HG03060 (cell line): ENCODE results near the gene CDK5RAP3.
"Not testable (repeated sequence)": the region's sequence is repeated elsewhere in the genome, so short reads cannot be mapped to it uniquely, and the experiment has no call there.

Experiments used
- ATAC-seq: cut with Tn5 transposase; IDR thresholded peaks from one replicate; pipeline ENCODE4 v1.9.1; 2021; ENCODE audit warnings: low read depth, moderate number of reproducible peaks; ENCODE audit not compliant: unreplicated experiment

CDK5RAP3 gene

DNA sequence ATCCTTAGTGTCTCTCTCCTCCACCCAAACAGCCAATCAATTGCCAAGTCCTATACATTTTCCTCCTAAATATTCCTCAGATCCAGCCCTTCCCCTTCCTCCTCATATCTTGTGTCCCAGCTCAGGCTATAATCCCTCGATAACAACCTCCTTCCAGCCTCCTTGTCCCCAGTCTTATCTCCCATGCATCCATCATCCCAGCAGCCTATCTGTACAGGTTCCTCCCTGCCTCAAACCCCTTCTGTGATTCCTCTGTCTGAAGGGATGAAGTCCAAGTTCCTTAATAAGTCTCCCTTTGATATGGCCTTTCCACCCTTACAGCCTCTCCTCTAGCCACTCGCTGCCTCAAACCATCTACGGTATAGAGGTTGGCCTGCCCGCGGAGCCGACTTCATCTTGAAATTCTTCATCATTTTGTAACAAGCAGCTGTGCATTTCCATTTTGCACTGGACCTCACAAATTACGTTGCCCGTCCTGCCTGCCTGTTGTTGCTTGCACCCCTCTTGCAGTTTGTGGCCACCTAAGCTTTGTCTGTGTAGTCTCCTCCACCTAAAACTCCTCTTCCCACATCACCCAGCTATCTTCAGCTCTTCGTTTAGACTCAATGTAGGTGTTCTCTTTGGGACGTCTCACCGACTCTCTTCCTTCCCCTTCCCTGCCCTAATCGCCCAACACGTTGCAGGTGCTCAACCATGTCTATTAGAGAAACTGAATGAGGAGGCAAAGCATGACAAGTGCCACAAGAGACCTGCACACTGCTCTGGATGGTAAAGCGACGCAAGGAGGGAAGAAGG lies 786 bp upstream of the CDK5RAP3 start:
- ATAC-seq: no peak

DNA sequence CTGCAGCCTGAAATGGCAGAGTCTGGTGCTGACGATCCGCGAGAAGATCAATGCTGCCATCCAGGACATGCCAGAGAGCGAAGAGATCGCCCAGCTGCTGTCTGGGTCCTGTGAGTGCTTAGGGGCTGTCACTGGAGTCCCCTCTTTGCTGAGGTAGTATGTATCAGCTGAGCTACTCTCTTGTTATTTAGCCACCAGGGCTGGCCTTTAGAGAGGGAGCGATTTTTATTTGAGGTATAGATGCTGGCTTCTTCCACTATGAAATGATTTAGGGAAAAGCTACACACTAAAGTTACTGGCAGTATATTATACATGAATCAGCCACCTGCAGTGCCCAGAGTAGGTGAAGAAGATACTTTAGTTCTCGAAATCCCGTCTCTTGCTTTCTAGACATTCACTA lies 2.6 kb downstream of the CDK5RAP3 start:
- ATAC-seq: no peak

DNA sequence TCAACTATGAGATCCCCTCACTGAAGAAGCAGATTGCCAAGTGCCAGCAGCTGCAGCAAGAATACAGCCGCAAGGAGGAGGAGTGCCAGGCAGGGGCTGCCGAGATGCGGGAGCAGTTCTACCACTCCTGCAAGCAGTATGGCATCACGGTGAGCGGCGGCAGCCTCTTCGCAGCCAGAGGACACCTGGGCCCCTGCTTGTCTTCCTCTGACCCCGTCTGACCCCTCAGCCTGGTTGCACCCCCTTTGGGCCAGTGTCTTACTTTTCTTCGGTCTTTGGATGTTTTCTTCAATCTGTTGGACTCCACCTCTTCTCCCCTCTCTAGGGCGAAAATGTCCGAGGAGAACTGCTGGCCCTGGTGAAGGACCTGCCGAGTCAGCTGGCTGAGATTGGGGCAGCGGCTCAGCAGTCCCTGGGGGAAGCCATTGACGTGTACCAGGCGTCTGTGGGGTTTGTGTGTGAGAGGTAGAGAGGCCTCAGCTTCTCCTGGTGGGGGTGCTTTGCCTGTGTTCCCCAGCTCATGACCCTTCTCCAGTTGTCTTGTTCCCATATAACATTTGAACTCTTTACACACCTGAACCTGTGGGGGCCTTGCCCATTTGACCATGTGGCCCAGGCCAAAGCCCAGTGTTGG lies 4.4 kb downstream of the CDK5RAP3 start:
- ATAC-seq: no peak

DNA sequence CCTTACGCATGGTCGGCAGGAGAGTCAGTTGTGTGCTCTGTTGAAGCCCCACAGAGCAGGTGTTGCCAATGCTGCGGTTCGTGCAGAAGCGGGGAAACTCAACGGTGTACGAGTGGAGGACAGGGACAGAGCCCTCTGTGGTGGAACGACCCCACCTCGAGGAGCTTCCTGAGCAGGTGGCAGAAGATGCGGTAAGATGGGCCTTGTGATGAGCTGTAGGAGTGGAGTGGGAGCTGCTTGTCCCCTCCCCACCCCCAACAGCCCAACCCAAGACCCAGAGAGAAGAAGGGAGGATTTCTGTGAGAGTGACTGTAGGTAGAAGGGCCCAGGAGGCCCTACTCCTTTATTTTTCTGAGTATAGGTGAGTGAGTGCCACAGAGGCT lies 4.9 kb downstream of the CDK5RAP3 start:
- no peak for ATAC-seq

DNA sequence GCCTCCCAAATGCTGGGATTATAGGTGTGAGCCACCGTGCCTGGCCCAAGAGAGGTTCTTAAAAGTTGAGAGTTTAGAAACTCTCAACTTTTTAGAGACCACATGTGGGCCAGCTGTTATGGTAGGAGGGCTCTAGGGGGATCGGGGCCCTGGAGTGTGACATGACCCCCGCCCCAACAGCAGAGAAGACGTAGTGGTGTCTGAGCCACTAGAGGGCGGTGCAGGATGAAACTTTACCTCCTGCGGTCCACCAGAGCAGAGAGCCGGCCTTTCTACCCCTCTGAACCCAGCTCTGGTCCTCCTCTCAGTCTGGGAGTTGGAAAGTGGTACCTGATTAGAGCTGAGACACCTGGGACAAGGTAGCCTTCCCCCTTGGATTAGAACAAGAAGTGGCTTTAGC lies 7.4 kb downstream of the CDK5RAP3 start:
- ATAC-seq: no peak

DNA sequence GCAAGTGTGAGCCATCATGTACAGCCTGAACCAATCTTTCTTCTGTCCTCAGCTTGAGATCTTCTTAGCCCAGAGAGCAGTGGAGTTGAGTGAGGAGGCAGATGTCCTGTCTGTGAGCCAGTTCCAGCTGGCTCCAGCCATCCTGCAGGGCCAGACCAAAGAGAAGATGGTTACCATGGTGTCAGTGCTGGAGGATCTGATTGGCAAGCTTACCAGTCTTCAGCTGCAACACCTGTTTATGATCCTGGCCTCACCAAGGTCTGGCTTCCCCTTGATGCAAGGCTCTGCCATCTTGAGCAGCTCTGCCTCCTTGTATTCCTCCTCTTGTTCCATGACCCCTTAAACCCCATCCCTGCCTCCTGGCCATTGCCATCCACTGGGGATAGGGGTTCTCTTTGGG lies 9.6 kb downstream of the CDK5RAP3 start:
- no peak for ATAC-seq

DNA sequence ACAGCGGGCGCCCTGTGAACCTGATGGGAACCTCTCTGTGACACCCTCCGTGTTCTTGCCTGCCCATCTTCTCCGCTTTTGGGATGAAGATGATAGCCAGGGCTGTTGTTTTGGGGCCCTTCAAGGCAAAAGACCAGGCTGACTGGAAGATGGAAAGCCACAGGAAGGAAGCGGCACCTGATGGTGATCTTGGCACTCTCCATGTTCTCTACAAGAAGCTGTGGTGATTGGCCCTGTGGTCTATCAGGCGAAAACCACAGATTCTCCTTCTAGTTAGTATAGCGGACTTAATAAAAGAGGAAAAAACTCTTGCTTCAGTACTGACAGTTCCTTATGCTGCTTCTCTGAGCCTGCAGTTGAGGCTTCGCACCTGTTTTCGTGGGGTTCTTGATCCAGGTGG lies 10.5 kb downstream of the CDK5RAP3 start:
- ATAC-seq: no peak

DNA sequence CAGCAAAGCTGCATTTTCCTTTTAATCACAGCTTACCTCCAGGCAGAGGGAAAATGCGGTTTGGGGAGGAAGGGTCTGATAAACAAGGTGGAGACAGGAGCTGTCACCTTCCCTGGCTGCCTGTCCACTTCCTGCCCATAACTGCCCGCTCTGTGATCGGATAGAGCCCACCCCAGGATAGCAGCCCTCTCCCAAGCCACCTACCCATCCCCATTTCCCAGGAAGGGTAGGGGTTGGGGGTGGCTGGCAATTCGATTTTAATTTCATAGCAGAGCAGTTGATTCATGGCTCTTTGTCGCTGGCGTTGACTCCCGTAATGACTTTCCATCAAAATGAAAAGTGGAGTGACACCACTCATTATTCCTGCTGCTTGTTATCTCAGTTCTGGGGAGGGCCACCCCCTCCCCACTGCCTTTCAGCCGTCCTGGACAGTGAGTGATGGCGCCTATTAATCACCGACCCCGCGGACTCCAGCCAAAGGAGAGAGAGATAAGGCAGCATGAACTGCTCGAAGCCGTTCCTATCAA lies 11.2 kb downstream of the CDK5RAP3 start:
- no peak for ATAC-seq

DNA sequence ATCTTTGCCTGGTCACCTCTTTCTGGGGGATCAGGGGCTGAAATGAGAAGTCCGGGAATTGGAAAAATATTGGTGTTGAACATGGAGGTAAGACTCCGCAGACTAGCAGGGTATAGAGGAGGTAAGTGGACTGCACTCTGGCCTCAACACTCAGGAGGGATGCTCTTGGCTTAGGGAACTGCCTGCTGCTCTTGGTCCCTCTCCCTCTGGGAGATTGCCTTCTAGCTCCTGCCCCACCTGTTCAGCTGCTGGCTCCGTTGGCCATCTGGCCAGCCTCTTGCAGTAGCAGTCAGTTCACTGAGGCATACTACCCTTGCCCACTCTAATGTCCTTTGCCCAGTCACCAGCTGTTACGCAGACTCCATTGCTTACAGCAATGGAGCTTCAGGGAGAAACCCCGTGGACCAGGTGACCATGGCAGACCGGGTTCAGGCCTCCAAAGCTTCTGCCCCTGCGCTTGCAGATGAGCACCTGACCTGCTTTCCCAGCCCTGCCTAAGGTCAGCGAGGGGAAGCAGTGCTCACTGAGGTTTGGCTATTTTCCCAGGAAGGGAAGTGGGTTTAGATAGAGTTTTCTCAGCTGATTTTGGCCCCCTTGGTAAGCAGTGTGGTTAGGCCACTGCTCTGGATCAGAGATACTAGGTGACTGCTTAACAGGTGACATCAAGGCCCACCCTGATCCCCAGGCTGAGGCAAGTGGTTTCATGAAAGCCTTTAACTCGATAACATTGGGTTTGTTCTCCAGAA lies 11.9 kb downstream of the CDK5RAP3 start:
- no peak for ATAC-seq

DNA sequence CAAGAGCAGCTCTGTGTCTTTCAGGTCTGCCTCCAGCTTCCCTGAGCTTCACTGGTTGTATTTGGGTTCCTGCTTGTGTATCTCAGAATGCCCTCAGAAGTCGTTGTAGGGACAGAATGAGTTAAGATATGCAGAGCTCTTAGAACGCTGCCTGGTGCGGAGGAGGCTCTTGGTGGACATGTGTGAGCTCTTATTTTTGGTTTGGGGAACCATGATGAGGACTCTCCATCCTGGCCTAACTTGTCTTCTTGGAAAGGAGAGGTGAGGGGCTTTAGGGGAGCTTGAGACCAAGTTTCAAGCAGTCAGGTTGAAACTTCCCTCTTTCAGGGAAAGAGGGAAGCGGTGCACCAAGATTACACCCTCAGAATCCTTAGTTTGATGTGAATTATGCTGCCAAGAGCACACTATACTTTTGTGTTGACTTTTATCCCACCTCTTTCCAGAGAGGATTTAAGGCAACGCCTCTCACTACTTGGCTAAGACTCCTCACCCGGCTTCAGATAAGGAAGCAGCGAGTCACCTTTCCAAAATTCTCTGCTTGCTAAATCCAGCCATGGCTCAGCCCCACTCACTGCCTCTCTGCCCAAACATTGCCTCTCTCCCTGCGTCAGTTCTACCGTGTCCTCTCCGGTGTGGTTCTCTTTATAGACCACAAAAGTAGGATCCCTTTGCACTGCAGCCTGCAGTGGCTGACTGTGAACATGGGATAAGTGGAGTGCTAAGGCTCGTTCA lies 12.7 kb downstream of the CDK5RAP3 start:
- ATAC-seq: no peak

DNA sequence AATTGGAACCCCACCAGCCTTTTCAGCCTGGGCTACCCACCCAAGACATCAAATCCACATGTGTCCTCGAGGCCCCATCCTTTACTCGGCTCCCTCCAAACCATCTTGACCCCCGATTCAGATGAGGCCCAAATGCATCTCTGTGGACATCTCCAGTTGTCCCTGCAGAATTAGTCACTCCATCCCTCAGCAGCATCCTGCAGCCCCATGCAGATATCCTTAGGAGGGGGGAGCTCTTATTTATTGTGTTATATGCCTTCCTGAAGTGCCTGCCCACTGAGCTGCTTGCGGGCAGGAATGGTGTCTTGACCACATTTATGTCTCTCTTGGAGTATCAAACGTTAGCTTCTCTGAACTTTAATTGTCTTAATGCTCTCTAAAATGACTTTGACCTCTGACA lies 15.6 kb downstream of the CDK5RAP3 start:
- no peak for ATAC-seq

DNA sequence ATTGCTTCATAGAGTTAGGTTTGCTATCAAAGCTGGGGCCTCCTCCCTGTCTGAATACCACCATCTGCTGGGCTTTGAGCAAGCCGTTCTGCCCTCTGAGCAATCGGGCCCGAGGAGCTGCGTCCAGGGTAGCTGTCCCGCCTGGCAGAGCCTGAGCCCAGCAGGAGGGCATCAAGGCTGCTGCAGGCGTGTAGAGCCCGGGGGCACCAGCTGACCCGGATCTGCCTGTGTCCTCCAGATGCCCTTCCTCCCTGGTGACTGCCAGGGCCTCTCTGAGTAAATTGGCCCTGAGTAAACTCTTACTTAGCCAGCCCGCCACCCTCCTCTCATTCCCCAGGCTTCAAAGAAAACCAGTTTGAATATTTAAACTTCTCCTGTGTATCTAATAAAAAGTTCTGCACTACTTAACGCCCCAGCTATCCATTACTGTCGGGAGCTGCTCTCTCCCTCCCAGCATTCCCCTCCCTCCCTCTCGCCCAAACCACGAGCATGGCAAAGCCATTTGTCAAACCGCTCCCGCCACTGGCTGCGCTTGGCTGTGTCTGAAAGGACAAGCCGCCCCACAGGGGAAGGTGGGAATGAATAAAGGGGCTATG lies 16.4 kb downstream of the CDK5RAP3 start:
- no peak for ATAC-seq

DNA sequence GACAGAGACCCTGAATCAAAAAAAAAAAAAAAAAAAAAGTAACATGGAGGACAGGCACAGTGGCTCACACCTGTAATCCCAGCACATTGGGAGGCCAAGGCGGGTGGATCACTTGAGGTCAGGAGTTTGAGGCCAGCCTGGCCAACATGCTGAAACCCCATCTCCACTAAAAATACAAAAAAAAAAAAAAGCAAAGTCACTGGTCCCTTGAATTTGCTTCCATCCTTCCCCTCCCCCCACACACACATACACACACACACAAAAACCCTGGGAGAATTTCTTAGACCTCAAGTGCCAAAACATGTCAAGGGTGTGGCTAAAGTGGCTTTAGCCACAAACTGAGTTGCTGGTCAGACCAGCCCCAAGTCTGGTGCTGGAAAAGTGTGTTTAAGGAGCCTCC lies 17.5 kb downstream of the CDK5RAP3 start:
- not testable (repeated sequence) for ATAC-seq

DNA sequence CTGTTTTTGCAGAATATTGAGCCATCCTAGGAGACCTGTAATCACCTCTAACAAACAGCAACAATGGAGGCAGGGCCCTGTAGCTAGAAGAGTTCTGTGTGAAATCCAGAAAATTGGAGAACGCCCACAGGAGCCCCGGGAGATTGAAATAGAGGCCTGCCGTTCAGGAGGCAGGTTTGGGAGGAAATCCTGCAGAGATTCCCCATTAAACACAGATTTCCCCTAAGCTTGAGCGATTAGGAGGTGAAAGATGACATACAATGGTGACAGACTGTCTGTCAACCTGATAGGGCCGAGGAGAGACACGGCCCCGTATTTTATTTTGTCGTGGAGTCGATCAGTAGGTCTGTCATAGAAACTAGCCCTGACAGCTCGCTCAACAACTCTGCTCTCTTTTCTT lies 18.2 kb downstream of the CDK5RAP3 start:
- ATAC-seq: no peak

DNA sequence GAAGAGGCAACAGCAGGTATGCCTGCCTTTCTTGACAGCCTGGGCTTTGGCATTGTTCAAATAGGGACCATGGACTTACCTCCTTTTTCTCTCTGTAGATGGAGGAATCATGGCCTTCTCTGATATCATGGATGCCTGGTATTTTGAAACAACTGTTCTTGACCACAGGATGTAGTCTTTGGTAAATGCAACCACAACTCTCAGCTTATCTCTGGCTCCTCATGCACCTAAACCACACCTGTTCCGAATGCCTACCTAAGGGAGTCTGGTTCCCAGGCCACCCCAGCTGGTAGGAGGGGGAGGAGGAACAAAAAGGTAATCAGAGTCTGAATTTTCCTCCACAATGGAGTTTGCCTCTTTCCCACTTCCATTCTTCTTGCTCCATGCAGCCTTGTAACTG lies 18.8 kb downstream of the CDK5RAP3 start:
- no peak for ATAC-seq

DNA sequence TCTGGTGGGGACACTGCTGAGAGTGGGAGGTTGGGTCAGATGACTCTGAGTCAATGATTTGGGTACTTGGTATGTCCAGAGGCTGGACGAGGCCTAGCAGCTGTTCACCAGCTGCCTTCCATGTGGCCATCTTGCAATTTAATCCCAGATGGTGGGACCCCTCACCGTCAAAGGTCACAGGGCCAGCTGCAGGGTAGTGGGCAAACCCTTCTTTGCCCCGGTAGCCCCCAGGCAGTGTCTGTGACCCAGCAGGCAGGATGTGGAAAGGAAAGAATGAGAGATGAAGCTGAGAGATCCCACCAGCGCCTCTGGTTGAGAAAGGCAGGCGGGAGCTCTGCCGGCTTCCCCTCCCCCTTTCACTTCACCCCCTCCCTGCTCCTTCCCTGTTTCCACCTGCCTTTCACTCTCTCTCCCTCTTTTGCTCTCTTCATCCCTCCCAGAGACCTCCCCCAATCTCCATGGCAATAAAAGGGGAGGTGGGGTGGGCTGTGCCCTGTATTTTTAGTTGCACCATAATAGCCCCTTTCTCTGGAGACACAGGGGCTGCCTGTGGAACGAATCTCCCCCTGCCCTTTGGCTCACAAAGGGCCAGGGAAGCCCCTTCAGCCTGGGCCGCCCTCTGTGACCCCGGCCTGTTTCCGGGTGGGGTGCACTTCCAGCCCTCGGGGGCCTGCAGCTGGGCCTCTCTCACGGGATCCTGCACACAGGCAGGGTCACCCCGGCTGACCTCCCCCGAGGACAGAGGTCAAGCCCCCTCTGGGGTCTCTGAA lies 20.2 kb downstream of the CDK5RAP3 start:
- no peak for ATAC-seq

DNA sequence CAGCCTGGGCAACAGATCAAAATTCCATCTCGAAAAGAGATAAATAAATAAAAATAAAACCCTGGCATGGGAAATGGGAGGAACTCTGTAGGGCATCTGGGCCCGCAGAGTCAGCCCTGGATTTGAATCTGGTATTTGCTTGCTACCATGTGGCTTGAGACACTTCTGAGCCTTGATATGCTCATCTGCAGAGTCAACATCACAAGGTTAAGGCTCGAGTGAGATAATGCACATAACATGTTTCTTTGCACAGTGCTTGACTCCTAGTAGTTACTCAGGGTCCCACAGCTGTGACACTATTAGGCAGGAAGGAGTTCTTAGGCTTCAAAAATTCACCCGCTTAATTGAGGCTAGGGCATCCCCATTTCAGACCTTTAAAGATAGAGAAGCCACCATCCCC lies 21.3 kb downstream of the CDK5RAP3 start:
- no peak for ATAC-seq

DNA sequence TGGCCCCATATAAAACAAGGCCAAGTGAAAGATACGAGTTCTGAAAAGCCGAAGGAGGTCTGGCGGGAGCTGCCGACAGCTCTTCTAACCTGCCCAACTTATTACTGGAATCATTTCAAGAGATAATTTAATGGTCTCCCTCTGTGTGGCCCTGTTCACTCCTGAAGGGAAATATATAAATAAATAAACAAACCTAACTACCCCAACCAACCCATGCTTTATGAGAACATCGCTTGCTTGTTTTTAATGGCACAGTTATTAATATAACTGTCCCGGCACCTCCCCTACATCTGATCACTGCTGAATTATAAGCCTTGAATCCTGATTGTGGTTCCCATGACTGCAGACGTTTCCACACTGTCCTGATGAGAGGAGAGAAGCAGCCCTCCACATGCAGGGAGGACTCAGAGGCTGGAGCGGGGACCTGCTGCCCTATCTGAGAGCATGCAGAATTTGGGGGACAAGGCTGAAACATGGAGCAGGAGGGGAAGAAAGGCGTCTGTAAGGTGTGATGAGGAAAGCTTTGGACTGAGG lies 22.2 kb downstream of the CDK5RAP3 start:
- no peak for ATAC-seq

DNA sequence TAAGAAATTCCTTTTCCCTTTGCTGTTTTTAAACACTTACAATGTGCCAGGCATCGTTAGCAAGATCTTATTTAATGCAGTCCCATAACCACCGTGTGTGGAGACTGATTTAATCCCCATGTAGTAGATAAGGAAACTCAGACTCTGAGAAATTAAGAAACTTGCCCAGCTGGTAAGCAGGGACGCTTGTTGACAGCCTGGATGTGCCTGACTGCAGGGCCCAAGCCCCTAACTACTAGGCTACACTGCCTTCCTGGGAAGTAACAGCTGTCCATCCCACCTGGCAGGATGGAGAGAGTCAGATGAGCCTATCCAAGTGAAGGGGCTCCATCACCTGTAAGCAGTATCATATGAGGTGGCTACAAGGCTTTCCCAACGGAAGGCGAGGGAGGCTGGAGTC lies 23.1 kb downstream of the CDK5RAP3 start:
- ATAC-seq: no peak
